ENCODE data around the gene CASP8.

DNA sequence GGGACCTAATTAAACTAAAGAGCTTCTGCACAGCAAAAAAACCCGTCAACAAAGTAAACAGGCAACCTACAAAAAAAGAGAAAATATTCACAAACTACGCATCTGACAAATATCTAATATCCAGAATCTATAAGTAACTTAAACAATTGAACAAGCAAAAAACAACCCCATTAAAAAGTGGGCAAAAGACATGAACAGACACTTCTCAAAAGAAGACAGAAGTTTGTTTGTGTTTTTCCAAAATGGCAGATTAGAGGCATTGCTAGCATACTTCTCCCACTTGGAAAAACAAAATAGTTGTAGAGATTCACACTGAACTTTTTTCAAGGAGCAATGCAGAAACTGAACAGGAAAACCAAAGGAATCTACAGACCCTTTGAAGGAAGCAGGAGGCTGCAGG, 59.2 kb downstream of the CASP8 start:
- TF ChIP-seq BACH2 (CRISPR knock-in tag; IDR thresholded peaks at IDR 0.05; ENCODE audit: borderline replicate concordance) (no peak), ZFP30 (CRISPR knock-in tag; IDR thresholded peaks at IDR 0.05) (no peak)
- TF ChIP-seq, protein P1, sequence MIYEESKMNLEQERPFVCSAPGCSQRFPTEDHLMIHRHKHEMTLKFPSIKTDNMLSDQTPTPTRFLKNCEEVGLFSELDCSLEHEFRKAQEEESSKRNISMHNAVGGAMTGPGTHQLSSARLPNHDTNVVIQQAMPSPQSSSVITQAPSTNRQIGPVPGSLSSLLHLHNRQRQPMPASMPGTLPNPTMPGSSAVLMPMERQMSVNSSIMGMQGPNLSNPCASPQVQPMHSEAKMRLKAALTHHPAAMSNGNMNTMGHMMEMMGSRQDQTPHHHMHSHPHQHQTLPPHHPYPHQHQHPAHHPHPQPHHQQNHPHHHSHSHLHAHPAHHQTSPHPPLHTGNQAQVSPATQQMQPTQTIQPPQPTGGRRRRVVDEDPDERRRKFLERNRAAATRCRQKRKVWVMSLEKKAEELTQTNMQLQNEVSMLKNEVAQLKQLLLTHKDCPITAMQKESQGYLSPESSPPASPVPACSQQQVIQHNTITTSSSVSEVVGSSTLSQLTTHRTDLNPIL (CRISPR knock-in tag; IDR thresholded peaks at IDR 0.05; ENCODE audit: low read depth) = no peak
